Loucy (cell line): ENCODE results near the gene VAT1.
"Not testable (repeated sequence)": the region's sequence is repeated elsewhere in the genome, so short reads cannot be mapped to it uniquely, and the experiment has no call there.

ENCODE experiments used
- H2AFZ ChIP-seq: fragments of 200-600 bp; sonication (generic); 2 replicates; pipeline ENCODE4 v1.6.0; 2016; ENCODE audit warnings: antibody characterized with exemption, mild to moderate bottlenecking, low read length, moderate library complexity
- H3F3A ChIP-seq: fragments of 200-600 bp; 2 replicates; pipeline ENCODE4 v1.6.0; 2016; ENCODE audit warnings: antibody characterized with exemption, low read depth, mild to moderate bottlenecking
- H3K27me3 ChIP-seq: fragments of 200-600 bp; sonication (generic); 2 replicates; pipeline ENCODE4 v1.6.1; 2014; ENCODE audit warnings: low read length, mild to moderate bottlenecking; ENCODE audit not compliant: insufficient read depth, poor library complexity, severe bottlenecking
- H3K36me3 ChIP-seq: fragments of 200-600 bp; sonication (generic); 2 replicates; pipeline ENCODE4 v1.6.1; 2016; ENCODE audit warnings: low read length; ENCODE audit not compliant: insufficient read depth
- H3K4me1 ChIP-seq: fragments of 200-600 bp; sonication (generic); 2 replicates; pipeline ENCODE4 v1.5.1; 2014; ENCODE audit warnings: low read length, mild to moderate bottlenecking; ENCODE audit not compliant: insufficient read depth, poor library complexity, severe bottlenecking
- H3K4me2 ChIP-seq: fragments of 200-600 bp; sonication (generic); 2 replicates; pipeline ENCODE4 v1.6.0; 2014; ENCODE audit warnings: antibody characterized with exemption, low read length, low read depth, mild to moderate bottlenecking; ENCODE audit not compliant: poor library complexity, severe bottlenecking
- H3K4me3 ChIP-seq: fragments of 200-600 bp; sonication (generic); 2 replicates; pipeline ENCODE4 v1.5.1; 2014; ENCODE audit warnings: low read length, mild to moderate bottlenecking, mixed read lengths; ENCODE audit not compliant: poor library complexity, severe bottlenecking
- H3K79me2 ChIP-seq: fragments of 200-600 bp; sonication (generic); 2 replicates; pipeline ENCODE4 v1.6.1; 2014; ENCODE audit warnings: low read length; ENCODE audit not compliant: insufficient read depth
- H3K9ac ChIP-seq: fragments of 200-600 bp; sonication (generic); 2 replicates; pipeline ENCODE4 v1.6.0; 2014; ENCODE audit warnings: mild to moderate bottlenecking, low read depth, low read length, moderate library complexity; ENCODE audit not compliant: poor library complexity, severe bottlenecking
- H3K9me2 ChIP-seq: fragments of 200-600 bp; sonication (generic); replicated peaks from 2 replicates; pipeline ENCODE4 v1.6.1; 2016; ENCODE audit warnings: low read depth, low read length, mixed read lengths
- H3K9me3 ChIP-seq: fragments of 200-600 bp; sonication (generic); 2 replicates; pipeline ENCODE4 v1.6.1; 2014; ENCODE audit warnings: mild to moderate bottlenecking, antibody characterized with exemption, low read length, low read depth; ENCODE audit not compliant: insufficient read depth
- H4K20me1 ChIP-seq: fragments of 200-600 bp; sonication (generic); 2 replicates; pipeline ENCODE4 v1.6.0; 2014; ENCODE audit warnings: antibody characterized with exemption, low read length, mild to moderate bottlenecking; ENCODE audit not compliant: insufficient read depth, poor library complexity, severe bottlenecking
- EZH2phosphoT487 ChIP-seq: fragments of 200-600 bp; IDR thresholded peaks from 2 replicates; pipeline ENCODE4 v1.6.1; 2018; ENCODE audit warnings: antibody characterized with exemption, mild to moderate bottlenecking, moderate library complexity, borderline replicate concordance
- TF ChIP-seq, protein P1 (sequence below): fragments of 200-600 bp; sonication (generic); conservative IDR thresholded peaks from 2 replicates; pipeline ENCODE4 v1.5.1; 2014; ENCODE audit warnings: mild to moderate bottlenecking, antibody characterized with exemption, low read length

VAT1 gene

DNA sequence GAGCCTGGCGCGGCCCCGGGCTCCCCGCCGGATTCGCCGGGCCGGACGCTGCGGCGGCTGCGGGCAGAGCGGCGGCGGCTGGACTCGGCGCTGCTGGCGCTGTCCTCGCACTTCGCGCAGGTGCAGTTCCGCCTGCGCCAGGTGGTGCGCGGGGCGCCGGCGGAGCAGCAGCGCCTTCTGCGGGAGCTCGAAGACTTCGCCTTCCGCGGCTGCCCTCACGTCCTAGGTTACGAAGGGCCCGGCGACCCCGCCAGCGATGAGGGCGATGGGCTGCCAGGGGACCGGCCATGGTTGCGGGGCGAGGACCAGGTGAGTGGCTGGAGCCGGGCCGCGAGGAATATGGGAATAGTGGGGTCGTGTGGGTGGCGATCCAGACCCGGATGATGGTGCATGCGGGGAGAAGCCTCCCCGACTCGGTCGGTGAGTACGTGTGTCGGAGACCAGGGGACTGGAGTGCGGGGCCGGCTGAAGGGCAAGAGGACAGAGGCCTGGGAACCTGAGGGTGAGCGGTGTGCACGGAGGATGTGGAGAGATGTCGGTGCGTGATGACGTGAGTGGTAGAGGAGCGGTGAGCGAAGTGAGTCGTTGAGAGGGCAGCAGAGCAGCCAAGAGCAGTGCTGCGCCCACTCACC lies 41.3 kb downstream of the VAT1 start:
- Histone ChIP-seq H3K9me3 (no peaks in the 10 kb centered on the region), H2AFZ (peak overlapping the region; percentile 57; the same call in 1 of the 2 replicates), H3K4me3 (peak overlapping the region; percentile 84), H3K9me2 (no peaks in the 10 kb centered on the region), H3K4me2 (peak overlapping the region; percentile 94), H4K20me1 (peaks cover 21% of the 10 kb centered on the region), H3F3A (no peaks in the 10 kb centered on the region), H3K79me2 (peaks cover 63% of the 10 kb centered on the region), H3K4me1 (peaks cover 42% of the 10 kb centered on the region), H3K27me3 (no peaks in the 10 kb centered on the region), H3K36me3 (peaks cover 4% of the 10 kb centered on the region; the same call in 1 of the 2 replicates), H3K9ac (peak overlapping the region; percentile 92)
- TF ChIP-seq, protein P1, sequence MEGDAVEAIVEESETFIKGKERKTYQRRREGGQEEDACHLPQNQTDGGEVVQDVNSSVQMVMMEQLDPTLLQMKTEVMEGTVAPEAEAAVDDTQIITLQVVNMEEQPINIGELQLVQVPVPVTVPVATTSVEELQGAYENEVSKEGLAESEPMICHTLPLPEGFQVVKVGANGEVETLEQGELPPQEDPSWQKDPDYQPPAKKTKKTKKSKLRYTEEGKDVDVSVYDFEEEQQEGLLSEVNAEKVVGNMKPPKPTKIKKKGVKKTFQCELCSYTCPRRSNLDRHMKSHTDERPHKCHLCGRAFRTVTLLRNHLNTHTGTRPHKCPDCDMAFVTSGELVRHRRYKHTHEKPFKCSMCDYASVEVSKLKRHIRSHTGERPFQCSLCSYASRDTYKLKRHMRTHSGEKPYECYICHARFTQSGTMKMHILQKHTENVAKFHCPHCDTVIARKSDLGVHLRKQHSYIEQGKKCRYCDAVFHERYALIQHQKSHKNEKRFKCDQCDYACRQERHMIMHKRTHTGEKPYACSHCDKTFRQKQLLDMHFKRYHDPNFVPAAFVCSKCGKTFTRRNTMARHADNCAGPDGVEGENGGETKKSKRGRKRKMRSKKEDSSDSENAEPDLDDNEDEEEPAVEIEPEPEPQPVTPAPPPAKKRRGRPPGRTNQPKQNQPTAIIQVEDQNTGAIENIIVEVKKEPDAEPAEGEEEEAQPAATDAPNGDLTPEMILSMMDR = peak; percentile 37
- no peak for TF ChIP-seq EZH2phosphoT487

DNA sequence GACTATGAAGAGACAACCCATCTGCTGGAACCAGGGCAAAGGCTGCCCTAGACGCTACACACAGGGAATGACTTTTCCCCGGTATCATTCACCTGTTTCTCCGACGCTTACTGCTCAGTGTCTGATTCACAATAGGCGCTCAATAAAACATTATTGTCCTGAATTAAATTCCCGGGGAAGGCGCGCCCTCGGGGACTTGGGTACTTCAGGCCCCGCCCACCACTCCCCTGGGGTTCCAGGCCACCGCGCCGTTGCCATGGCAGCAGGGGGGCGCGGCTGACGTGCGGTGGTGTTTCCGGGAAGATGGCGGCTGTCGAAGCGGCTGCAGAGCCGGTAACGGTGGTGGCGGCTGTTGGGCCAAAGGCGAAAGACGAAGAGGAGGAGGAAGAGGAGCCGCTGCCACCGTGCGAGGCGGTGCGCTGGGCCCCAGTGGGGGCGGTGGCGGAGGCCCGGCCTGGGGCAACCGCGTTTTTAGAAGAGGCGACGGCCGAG lies 41.9 kb downstream of the VAT1 start, which contains the start of gene RUNDC1:
TSS of gene RUNDC1 (plus strand) at position 292 of the 492 bp plus-strand sequence. CDS start at position 304, 12 bp downstream.
- TF ChIP-seq, protein P1 = no peak
- no peak for TF ChIP-seq EZH2phosphoT487
- H3K9ac ChIP-seq = peak within 1 kb of the TSS; percentile 92
- no peaks in the 10 kb centered on the region for H3K36me3 ChIP-seq

DNA sequence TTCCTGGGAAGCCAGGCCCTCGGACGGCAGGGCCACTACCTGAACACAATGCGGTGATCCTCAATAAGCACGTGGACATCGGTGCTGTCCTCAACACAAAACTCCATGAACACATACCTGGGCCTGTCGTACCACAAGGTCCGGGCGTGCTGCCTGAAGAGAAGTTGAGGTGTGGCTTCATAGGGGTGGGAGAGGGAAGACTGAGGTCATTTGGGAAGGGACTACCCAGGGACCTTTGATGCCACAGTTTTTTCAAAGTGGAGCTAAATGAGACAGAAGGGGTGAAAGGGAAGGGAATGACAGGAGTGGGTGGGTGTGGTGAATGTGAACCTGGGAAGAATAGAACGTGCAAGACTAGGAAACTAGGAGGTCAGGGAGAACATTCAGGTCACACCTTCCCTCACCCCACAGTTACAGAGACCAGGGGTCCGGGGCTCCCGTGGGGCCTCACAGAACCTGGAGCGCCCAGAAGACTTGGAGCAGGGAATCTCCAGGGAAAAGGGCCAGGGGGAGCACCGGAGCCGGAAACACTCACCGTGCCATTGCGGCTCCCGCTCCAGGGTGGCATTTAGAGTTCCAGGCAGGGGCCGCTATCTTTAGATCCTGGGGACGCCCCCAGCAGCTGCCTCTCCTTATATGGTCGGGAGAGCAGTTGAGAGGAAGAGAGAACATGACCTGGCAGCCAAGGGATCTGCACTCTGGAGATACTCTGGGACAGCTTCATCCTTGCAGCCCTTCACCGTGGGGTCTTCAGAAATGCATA lies 42.5 kb downstream of the VAT1 start, which contains the start of gene PTGES3L:
TSS of gene PTGES3L (minus strand) at position 570 of the 763 bp plus-strand sequence. CDS start at position 543, 27 bp downstream.
- Histone ChIP-seq H3K4me1 (peaks cover 38% of the 10 kb centered on the region), H4K20me1 (peaks cover 21% of the 10 kb centered on the region), H3K4me3 (peak within 1 kb of the TSS; percentile 84), H3K79me2 (peaks cover 51% of the 10 kb centered on the region), H3K36me3 (no peaks in the 10 kb centered on the region), H3K4me2 (peak within 1 kb of the TSS; percentile 94), H3K9me3 (no peaks in the 10 kb centered on the region), H2AFZ (peak within 1 kb of the TSS; percentile 57), H3K27me3 (no peaks in the 10 kb centered on the region), H3F3A (no peaks in the 10 kb centered on the region), H3K9me2 (no peaks in the 10 kb centered on the region), H3K9ac (peak within 1 kb of the TSS; percentile 92)
- TF ChIP-seq EZH2phosphoT487 = no peak
- TF ChIP-seq, protein P1 = no peak

More for the DNA sequence above, 41.9 kb downstream of the VAT1 start, which contains the start of gene RUNDC1:
- H4K20me1 ChIP-seq = peaks cover 21% of the 10 kb centered on the region
- peak within 1 kb of the TSS; percentile 84 for H3K4me3 ChIP-seq
- peaks cover 38% of the 10 kb centered on the region for H3K4me1 ChIP-seq
- H3K79me2 ChIP-seq = peaks cover 58% of the 10 kb centered on the region
- peak within 1 kb of the TSS; percentile 57 for H2AFZ ChIP-seq
- no peaks in the 10 kb centered on the region for H3K9me3 ChIP-seq
- H3K4me2 ChIP-seq = peak within 1 kb of the TSS; percentile 94
- H3K9me2 ChIP-seq = no peaks in the 10 kb centered on the region
- H3K27me3 ChIP-seq = no peaks in the 10 kb centered on the region
- H3F3A ChIP-seq = no peaks in the 10 kb centered on the region

GRCh38 chr17:42975701-42976100 lies 46.5 kb downstream of the VAT1 start:
- not testable (repeated sequence) for H2AFZ ChIP-seq, H3K9me3 ChIP-seq, H3K4me3 ChIP-seq, H3K27me3 ChIP-seq, H4K20me1 ChIP-seq, H3K9me2 ChIP-seq, H3K36me3 ChIP-seq, H3K9ac ChIP-seq, H3F3A ChIP-seq
- Histone ChIP-seq H3K4me1 (peaks cover 16% of the 10 kb centered on the region), H3K4me2 (peak overlapping the region; percentile 9), H3K79me2 (peaks cover 11% of the 10 kb centered on the region; the same call in 1 of the 2 replicates)
